ENCODE results near the gene LCAT.

DNA sequence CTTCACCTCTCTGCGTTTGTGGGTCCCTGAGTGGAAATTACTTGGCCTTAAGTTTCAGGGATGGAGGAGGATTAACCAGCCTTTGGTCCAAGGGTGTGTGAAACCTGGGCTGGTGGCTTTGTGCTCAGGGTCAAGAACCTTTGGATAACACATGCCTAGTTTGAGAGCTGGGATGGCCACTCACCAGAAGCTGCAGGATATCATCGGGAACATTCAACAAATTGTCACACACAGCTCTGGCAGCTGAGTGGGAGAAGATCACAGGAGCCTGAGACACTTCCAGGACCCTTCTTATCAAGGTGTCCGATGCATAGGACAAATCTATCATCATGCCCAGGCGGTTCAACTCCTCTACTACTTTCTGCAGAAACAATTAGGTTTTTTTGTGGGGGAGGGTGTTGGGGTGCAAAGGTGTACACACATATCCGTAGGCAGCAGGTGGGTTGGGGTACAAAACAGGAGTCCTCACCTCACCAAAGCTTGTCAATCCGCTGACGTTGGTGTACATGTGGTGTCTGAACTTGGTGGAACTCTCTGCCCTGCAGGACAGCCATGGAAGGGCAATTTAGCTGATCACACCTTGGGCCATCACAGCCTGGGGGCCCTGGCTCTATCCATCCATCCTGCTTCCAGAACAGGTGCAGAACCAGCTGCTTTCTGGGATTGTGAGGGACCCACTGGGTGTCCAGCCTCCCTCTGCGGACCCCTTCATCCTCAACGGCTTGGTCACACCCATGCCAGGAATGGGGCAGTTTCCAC, 33.7 kb upstream of the LCAT start:
- TF ChIP-seq, protein P1, sequence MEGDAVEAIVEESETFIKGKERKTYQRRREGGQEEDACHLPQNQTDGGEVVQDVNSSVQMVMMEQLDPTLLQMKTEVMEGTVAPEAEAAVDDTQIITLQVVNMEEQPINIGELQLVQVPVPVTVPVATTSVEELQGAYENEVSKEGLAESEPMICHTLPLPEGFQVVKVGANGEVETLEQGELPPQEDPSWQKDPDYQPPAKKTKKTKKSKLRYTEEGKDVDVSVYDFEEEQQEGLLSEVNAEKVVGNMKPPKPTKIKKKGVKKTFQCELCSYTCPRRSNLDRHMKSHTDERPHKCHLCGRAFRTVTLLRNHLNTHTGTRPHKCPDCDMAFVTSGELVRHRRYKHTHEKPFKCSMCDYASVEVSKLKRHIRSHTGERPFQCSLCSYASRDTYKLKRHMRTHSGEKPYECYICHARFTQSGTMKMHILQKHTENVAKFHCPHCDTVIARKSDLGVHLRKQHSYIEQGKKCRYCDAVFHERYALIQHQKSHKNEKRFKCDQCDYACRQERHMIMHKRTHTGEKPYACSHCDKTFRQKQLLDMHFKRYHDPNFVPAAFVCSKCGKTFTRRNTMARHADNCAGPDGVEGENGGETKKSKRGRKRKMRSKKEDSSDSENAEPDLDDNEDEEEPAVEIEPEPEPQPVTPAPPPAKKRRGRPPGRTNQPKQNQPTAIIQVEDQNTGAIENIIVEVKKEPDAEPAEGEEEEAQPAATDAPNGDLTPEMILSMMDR (IDR thresholded peaks at IDR 0.05; ENCODE audit: insufficient read depth, low read length): no peak
- TF ChIP-seq POLR2AphosphoS5 (IDR thresholded peaks at IDR 0.05; ENCODE audit: low read depth) (no peak), SPI1 (IDR thresholded peaks at IDR 0.05; ENCODE audit: borderline replicate concordance, low read depth) (no peak), REST (IDR thresholded peaks at IDR 0.05; ENCODE audit: insufficient replicate concordance, low read depth) (no peak), GABPA (IDR thresholded peaks at IDR 0.05; ENCODE audit: low read depth) (no peak)
